Karpas-422 (cell line): ENCODE results near the gene MAP7D1. TPM values are rescaled to one million over a fixed set of nuclear protein-coding genes. Genes with fewer than 3 reads are reported as not detected.

ENCODE experiments used
- DNase-seq: peaks from one replicate; pipeline ENCODE4 v3.0.0-alpha.2; 2015
- H2AFZ ChIP-seq: fragments of 200-600 bp; sonication (generic); 2 replicates; pipeline ENCODE4 v1.6.1; 2014; ENCODE audit warnings: antibody characterized with exemption, low read length, mixed read lengths
- H3K27ac ChIP-seq: fragments of 200-600 bp; sonication (generic); 2 replicates; pipeline ENCODE4 v1.5.1; 2014; ENCODE audit warnings: mild to moderate bottlenecking, low read length, moderate library complexity
- H3K27me3 ChIP-seq: fragments of 200-600 bp; sonication (generic); 2 replicates; pipeline ENCODE4 v1.6.1; 2014; ENCODE audit warnings: low read length, mixed read lengths
- H3K36me3 ChIP-seq: fragments of 200-600 bp; sonication (generic); 2 replicates; pipeline ENCODE4 v1.6.1; 2014; ENCODE audit warnings: low read length, mixed read lengths; ENCODE audit not compliant: insufficient read depth
- H3K4me1 ChIP-seq: fragments of 200-600 bp; sonication (generic); 2 replicates; pipeline ENCODE4 v1.6.1; 2014; ENCODE audit warnings: mild to moderate bottlenecking, low read length, mixed read lengths
- H3K4me2 ChIP-seq: fragments of 200-600 bp; sonication (generic); 2 replicates; pipeline ENCODE4 v1.6.1; 2014; ENCODE audit warnings: low read length, low read depth, mild to moderate bottlenecking; ENCODE audit not compliant: poor library complexity, severe bottlenecking
- H3K4me3 ChIP-seq: fragments of 200-600 bp; sonication (generic); 2 replicates; pipeline ENCODE4 v1.5.1; 2014; ENCODE audit warnings: mild to moderate bottlenecking, antibody characterized with exemption, low read length, mixed read lengths
- H3K79me2 ChIP-seq: fragments of 200-600 bp; sonication (generic); 2 replicates; pipeline ENCODE4 v1.6.1; 2014; ENCODE audit warnings: mild to moderate bottlenecking, low read length, mixed read lengths
- H3K9ac ChIP-seq: fragments of 200-600 bp; sonication (generic); 2 replicates; pipeline ENCODE4 v1.6.0; 2014; ENCODE audit warnings: low read length
- H3K9me2 ChIP-seq: fragments of 200-600 bp; sonication (generic), shearing (Covaris generic); replicated peaks from 2 replicates; pipeline ENCODE4 v1.6.0; 2014; ENCODE audit warnings: mild to moderate bottlenecking, low read length, moderate library complexity; ENCODE audit not compliant: insufficient read depth
- H3K9me3 ChIP-seq: fragments of 300-700, 200-600 bp; sonication (generic); 2 replicates; pipeline ENCODE4 v1.6.1; 2014; ENCODE audit warnings: low read length, mixed read lengths
- H4K20me1 ChIP-seq: fragments of 200-600 bp; sonication (generic); 2 replicates; pipeline ENCODE4 v1.6.1; 2014; ENCODE audit warnings: mild to moderate bottlenecking, antibody characterized with exemption, low read length, low read depth; ENCODE audit not compliant: insufficient read depth
- total RNA-seq: library from RNA; depleted of rRNA; stranded (reverse); fragments of >200 nt; shearing (Covaris generic); gene quantifications from 2 replicates; pipeline ENCODE4 v1.2.3, GENCODE V29; 2014; ENCODE audit warnings: low replicate concordance

The MAP7D1 gene
- total RNA-seq, 1 experiment from 2014 or later, result 24.1 TPM

DNA sequence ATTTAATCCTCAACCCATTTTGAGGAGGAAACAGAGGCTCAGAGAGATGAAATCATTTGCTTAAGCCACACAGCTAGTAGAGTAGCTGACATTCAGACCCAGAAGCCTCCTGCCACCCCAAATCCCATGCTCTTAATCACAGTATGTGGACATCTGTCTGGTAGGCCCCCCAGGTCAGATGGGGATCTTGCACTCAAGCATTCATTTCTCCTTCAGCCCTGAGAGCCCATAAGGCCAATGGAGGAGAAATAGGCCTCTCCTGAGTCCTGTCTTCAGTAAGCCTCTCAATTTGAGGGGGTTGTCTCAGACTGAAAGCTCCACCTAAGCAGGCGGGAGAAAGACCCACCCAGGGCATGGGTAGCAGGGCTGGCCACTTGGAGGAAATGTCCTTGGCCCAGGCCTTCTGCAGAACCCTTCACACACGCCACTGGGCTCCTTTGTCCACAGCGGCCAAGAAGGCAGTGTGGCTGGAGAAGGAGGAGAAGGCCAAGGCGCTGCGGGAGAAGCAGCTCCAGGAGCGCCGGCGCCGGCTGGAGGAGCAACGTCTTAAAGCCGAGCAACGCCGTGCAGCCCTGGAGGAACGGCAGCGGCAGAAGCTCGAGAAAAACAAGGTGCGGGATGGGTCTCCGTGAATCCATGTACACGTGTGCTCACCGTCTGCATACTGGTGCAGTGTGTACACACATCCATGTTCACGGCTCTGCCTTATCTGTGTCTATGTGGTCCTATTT, 16.2 kb downstream of the MAP7D1 start:
- Histone ChIP-seq H3K9ac (0 out of 2 replicates have a peak overlapping the region, but pooled peaks have one; percentile 17), H3K4me1 (peaks cover 59% of the 10 kb centered on the region), H3K4me3 (no peak overlapping the region)

DNA sequence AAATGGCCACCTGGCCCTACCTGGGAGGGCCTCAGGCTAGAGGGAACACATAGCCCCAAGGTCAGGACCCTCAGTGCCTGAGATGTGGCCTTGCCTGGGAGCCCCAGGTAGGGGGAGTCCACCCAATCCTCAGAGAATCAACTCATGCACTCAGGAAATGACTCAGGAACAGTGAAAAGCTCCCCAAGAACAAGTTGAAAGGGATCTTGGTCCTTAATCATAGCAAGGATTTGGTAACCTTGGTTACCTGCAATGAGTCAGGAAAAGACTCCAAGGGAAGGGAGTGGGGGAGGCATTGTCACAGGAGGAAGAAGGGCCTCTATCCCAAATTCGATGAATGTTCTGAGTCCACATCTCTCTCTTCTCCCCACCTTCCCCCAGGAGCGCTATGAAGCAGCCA, 17.0 kb downstream of the MAP7D1 start:
- Histone ChIP-seq H3K36me3 (peaks cover 26% of the 10 kb centered on the region; the same call in 1 of the 2 replicates), H3K9me2 (no peaks in the 10 kb centered on the region)

More for the DNA sequence above, 16.2 kb downstream of the MAP7D1 start:
- Histone ChIP-seq H3K9me3 (no peaks in the 10 kb centered on the region), H3K27me3 (no peaks in the 10 kb centered on the region), H3K4me2 (no peak overlapping the region), H4K20me1 (peaks cover 47% of the 10 kb centered on the region), H3K27ac (peak overlapping the region; percentile 52; the same call in 1 of the 2 replicates), H2AFZ (no peak overlapping the region), H3K36me3 (peaks cover 26% of the 10 kb centered on the region; the same call in 1 of the 2 replicates), H3K9me2 (no peaks in the 10 kb centered on the region), H3K79me2 (peaks cover 43% of the 10 kb centered on the region)
- DNase-seq, result no peak

DNA sequence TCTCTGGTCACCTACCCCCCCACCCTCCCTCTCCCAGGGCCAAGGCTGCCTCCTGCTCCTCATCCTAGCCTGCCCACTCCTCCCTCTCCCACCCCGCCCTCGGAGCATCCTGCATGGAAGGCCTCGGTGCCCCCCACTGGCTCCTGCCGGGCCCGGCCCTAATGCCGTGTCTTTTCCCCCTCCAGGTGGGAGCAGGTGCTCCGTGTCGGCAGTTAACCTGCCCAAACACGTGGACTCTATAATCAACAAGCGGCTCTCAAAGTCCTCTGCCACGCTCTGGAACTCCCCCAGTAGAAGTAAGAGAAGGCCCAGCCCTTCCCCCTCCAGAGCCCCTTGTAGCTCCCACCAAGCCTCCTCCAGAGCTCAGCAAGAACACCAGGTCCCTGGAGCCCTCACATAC, 18.8 kb downstream of the MAP7D1 start:
- peaks cover 22% of the 10 kb centered on the region for H3K79me2 ChIP-seq
- H2AFZ ChIP-seq, result no peak overlapping the region
- no peak for DNase-seq
- peak overlapping the region; percentile 43; the same call in 1 of the 2 replicates for H3K27ac ChIP-seq
- no peak overlapping the region for H3K4me2 ChIP-seq
- no peaks in the 10 kb centered on the region for H3K27me3 ChIP-seq
- no peaks in the 10 kb centered on the region for H3K9me2 ChIP-seq
- H3K9ac ChIP-seq, result no peak overlapping the region
- no peak overlapping the region for H3K4me3 ChIP-seq
- H3K36me3 ChIP-seq, result peaks cover 29% of the 10 kb centered on the region
- H4K20me1 ChIP-seq, result peaks cover 38% of the 10 kb centered on the region
- peaks cover 57% of the 10 kb centered on the region for H3K4me1 ChIP-seq
- no peaks in the 10 kb centered on the region for H3K9me3 ChIP-seq

More for the DNA sequence above, 17.0 kb downstream of the MAP7D1 start:
- Histone ChIP-seq H2AFZ (no peak overlapping the region), H4K20me1 (peaks cover 41% of the 10 kb centered on the region), H3K27ac (peak overlapping the region; percentile 51; the same call in 1 of the 2 replicates), H3K27me3 (no peaks in the 10 kb centered on the region), H3K4me1 (peaks cover 57% of the 10 kb centered on the region), H3K4me3 (no peak overlapping the region), H3K79me2 (peaks cover 35% of the 10 kb centered on the region), H3K9ac (no peak overlapping the region), H3K4me2 (no peak overlapping the region), H3K9me3 (no peaks in the 10 kb centered on the region)
- no peak for DNase-seq

DNA sequence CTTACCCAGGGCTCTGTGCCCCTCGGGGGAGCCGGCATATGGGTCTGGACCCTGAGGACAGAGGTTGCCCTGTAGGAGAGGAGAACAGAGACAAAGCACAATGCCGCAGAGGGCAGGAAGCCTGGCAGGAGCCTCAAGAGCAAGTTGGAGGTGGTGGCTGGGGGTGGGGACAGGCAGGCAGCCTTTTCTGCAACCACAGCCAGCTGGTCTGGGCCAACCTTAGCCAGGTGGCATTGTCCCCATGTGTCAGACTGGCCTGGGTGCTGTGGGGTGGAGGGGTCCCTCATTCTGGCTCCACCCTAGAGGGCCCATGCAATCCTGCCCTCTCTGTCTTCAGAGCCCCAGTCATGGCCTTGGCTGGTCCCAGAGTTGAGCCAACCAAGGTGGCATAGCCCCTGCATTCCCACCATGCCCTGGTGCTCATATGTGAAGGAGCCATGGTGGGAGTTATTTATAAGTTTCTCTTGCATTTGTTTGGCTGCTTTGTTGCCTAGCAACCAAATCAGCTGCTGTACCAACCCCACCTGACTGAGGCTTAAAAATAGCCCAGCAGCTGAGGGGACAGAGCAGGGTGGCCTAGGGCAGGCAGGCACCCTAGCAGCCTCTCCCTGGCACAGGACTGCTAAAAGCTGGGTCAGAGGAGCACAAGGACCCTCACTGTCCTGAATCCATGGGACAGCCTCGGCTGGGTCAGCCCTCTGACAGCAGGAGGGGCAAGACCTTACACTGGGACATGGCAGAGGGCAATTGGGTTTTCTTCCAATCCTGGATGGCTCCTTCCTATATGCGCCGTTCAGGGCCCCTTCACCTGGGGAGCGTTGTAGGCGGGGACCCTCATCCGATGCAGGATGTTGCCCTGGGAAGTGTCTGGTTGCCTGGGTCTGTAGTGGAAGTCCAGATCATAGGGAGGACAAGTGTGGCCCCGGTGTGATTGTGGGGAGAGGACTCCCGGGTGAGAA, 19.5 kb downstream of the MAP7D1 start:
- H3K4me1 ChIP-seq, result peaks cover 51% of the 10 kb centered on the region
- H3K9ac ChIP-seq, result no peak overlapping the region
- peaks cover 36% of the 10 kb centered on the region for H3K36me3 ChIP-seq
- H3K79me2 ChIP-seq, result peaks cover 15% of the 10 kb centered on the region
- H3K27me3 ChIP-seq, result no peaks in the 10 kb centered on the region
- no peak overlapping the region for H2AFZ ChIP-seq
- H3K4me2 ChIP-seq, result no peak overlapping the region
- H3K4me3 ChIP-seq, result no peak overlapping the region
- H3K9me3 ChIP-seq, result no peaks in the 10 kb centered on the region
- peak overlapping the region; percentile 54; the same call in 1 of the 2 replicates for H3K27ac ChIP-seq
- peak; percentile 76 for DNase-seq
- no peaks in the 10 kb centered on the region for H3K9me2 ChIP-seq
- H4K20me1 ChIP-seq, result peaks cover 32% of the 10 kb centered on the region

DNA sequence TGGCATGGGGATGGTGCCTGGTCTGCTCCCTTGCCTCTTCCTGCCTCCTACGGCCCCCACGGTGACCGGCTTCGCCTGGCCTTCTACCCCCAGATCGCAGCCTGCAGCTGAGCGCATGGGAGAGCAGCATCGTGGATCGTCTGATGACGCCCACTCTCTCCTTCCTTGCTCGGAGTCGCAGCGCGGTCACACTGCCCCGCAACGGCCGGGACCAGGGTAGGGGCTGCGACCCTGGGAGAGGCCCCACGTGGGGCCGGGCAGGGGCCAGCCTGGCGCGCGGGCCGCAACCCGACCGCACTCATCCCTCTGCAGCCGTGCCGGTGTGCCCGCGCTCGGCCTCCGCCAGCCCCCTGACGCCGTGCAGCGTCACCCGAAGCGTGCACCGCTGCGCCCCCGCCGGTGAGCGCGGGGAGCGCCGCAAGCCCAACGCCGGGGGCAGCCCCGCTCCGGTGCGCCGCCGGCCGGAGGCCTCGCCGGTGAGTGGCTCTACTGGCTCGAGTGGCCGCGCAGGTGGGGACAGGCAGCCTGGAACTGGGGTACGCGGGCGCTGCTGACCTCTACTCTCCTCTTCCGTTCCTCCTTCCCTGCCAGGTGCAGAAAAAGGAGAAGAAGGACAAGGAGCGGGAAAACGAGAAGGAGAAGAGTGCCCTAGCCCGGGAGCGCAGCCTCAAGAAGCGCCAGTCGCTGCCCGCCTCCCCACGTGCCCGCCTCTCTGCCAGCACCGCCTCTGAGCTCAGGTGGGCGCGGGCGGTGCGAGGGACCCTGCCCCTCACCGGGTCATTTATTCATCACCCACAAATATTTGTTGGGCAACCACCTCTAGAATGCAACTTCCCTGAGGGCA, 20.4 kb downstream of the MAP7D1 start:
- Histone ChIP-seq H3K9ac (no peak overlapping the region), H3K4me1 (peaks cover 42% of the 10 kb centered on the region), H3K36me3 (peaks cover 42% of the 10 kb centered on the region), H3K27me3 (no peaks in the 10 kb centered on the region), H3K79me2 (peaks cover 10% of the 10 kb centered on the region; the same call in 1 of the 2 replicates), H2AFZ (no peak overlapping the region), H3K9me3 (no peaks in the 10 kb centered on the region), H3K27ac (no peak overlapping the region; the same call in 1 of the 2 replicates), H3K9me2 (no peaks in the 10 kb centered on the region), H3K4me2 (no peak overlapping the region), H3K4me3 (no peak overlapping the region), H4K20me1 (peaks cover 26% of the 10 kb centered on the region; the same call in 1 of the 2 replicates)
- DNase-seq, result no peak

DNA sequence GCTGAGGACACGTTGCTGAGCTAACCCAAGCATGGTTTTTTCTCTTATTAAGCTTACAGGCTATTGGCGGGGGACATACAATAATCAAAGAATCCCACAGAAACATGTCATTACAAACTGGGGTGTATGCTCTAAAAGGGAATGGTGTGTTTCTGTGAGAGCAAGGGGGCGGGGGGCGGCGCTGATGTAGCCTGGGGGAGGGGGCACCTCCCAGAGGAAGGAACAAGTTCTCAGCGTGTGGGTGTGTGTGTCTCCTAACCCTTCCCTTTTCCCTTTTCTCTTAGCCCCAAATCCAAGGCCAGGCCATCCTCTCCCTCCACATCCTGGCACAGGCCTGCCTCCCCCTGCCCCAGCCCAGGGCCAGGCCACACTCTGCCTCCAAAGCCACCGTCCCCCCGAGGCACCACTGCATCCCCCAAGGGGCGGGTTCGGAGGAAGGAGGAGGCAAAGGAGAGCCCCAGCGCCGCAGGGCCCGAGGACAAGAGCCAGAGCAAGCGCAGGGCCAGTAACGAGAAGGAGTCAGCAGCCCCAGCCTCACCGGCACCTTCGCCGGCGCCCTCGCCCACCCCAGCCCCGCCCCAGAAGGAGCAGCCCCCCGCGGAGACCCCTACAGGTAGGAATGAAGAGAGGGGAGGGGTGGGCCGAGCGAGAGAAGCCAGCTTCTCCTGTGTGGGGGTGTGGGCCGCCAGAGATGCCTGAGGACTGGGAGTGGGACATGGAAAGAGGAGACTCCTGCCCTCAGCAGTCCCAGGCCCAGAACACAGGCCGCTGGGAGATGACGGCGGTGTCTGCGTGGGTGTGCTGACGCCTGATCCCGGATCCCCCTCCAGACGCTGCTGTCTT, 21.9 kb downstream of the MAP7D1 start:
- Histone ChIP-seq H3K9me2 (no peaks in the 10 kb centered on the region), H3K27ac (no peak overlapping the region), H3K27me3 (no peaks in the 10 kb centered on the region), H4K20me1 (peaks cover 26% of the 10 kb centered on the region; the same call in 1 of the 2 replicates), H3K79me2 (peaks cover 10% of the 10 kb centered on the region; the same call in 1 of the 2 replicates), H3K4me3 (no peak overlapping the region), H3K36me3 (peaks cover 34% of the 10 kb centered on the region), H3K4me1 (peaks cover 30% of the 10 kb centered on the region), H3K4me2 (no peak overlapping the region), H2AFZ (no peak overlapping the region), H3K9ac (no peak overlapping the region), H3K9me3 (no peaks in the 10 kb centered on the region)
- DNase-seq, result no peak
